ENCODE data around the gene LHX6.

The LHX6 gene

DNA sequence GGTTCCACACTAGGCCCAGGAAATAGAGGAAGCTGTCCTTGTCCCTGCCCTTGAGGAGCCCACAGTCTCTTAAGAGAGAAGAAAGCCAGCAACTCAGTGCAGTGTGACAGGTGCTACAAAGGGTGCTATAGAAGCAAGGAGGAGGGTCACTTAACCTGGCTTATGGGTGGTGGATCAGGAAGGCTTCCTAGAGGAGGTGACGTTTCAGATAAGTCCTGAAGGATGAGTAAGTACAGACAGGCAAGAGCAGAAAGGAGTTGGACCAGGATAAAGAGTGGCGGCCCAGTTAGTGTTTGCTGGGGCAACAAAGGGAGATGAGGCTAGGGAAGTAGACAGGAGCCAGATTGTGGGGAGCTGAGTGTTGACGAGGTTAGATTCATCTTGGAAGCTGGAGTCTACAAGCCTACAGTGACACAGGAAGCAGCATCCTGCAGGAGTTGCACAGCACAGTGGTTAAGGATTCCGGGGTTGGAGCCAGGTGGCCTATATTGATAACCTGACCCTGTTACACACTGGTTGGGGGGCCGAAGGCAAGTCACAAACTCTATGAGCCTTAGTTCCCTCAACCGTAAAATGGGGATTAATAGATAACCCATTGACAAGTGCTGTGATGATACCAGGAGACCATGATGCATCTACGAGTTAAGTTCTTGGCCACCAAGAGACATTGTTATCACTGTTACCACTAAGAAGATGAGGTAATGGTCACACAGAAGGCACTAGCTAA, 5.4 kb upstream of the LHX6 start:
- no peak for DNase-seq (ENCODE audit: low read depth)

GRCh38 chr9:122232796-122233306, 4.1 kb upstream of the LHX6 start:
- no peak for DNase-seq (ENCODE audit: low read depth)

DNA sequence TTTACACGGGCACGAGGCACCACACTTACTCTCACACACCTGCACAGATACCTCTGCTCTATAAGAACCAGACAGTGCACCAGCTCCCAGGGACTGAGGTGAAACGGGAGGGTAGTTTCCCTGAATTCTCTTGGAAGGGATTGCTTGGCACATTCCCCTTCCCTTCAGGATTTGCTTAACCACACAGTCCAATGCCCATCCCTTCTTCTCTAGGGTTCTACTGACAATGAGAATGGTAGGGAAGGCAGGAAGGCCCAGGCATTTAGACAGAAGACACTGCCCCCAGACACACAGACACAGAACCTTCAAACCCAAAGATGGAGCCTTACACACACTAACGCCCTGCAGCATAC, 704 bp upstream of the LHX6 start:
- no peak for DNase-seq (ENCODE audit: low read depth)

- no peak for DNase-seq (ENCODE audit: low read depth)
Measured at GRCh38 chr9:122228191-122228567, 578 bp downstream of the LHX6 start.

DNA sequence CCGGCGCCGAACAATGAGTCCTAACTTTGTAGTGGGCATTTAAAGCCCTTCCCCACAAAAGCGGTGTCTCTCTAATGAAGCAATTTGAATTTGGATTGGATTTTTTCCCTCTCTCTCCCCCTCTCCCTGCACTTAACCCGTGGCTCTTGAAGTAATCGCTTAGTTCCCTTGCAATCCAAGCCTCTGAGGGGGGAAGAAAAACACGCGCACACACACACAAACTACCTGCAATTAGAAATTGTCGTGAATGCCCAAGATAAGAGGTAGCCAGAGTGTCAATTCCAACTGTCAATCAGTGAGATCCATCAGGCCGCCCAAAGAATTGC, 1.2 kb downstream of the LHX6 start:
- DNase-seq (ENCODE audit: low read depth), result no peak

DNA sequence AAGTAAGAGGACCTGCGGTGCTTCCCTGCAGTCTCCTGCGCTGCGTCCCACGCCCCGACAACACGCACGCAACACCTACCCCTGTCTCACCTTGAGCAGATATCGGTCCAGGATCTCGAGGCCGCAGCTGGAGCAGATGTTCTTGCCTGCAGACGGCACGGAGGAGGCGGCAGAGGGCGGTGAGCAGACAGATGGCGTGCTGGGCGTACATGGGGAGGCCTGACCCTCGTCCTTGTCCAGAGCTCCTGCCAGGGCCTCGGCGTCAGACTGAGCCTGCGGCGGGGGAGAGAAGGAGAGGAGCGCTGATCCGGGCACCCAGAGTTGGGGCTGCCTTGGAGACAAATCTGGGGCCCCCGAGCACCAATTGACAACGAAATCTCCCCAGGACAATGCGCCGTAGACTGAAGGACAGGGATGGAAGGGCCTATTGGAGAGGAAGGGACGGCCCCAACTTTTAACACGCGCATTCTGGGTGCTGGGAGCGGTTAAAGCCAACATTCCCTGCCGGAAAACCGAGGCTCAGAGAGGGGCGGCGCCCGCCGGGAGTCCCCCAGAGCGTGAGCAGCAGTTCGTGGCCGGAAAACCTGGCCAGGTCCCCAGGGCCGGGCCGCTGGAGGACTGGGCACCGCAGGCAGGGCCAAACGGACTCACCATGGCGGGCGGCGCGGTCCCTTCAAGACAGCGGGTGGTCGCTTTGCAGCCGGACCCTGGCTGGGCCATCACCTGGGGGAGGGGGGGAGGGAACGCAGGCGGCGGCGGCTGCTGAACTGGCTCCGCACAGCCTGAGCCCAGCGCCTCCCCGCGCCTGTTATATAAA, 1.8 kb downstream of the LHX6 start:
- no peak for DNase-seq (ENCODE audit: low read depth)

- no peak for DNase-seq (ENCODE audit: low read depth)
Measured at GRCh38 chr9:122226142-122226757, 2.5 kb downstream of the LHX6 start.

DNA sequence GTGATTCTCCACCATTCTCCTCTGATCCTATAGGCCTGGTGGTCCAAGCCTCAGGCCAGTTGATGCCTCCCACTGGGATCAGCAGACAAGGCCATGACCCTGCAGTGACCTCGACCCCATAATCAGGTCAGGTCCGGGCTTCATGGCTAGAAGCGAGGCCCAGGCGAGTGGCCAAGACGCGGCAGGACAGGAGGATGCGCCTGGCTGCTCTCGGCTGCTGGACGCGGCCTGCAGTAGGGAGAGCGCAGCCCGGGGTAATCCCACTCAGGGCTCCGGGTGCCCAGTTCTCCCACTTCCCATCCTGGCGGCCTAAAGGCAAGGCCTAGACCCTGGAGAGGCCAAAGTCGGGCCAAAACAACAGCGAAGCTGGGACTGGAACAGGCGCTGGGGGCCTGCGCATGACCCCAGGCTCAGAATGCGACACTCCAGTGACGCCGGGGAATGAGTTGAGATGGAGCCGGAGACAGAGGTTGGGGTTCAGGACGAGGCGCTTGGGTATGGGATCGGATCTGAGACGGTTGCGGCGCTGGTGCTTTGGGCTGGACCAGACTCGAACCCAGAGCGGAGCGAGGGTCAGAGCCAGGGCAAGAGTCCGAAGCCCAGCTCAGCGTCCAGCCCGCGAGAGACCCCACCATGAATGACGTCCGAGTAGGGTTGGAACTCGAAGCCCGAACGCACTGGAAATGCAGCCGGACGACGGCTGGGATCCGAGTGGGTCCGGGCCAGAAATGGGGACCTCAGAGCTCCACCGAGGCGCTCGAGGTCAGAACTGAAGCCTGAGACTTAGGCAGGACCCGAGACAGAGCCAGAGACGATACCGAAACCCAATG, 3.2 kb downstream of the LHX6 start:
- no peak for DNase-seq (ENCODE audit: low read depth)

- no peak for DNase-seq (ENCODE audit: low read depth)
Measured at GRCh38 chr9:122223435-122223834, 5.3 kb downstream of the LHX6 start.

GRCh38 chr9:122222791-122223190, 6.0 kb downstream of the LHX6 start:
- no peak for DNase-seq (ENCODE audit: low read depth)

DNA sequence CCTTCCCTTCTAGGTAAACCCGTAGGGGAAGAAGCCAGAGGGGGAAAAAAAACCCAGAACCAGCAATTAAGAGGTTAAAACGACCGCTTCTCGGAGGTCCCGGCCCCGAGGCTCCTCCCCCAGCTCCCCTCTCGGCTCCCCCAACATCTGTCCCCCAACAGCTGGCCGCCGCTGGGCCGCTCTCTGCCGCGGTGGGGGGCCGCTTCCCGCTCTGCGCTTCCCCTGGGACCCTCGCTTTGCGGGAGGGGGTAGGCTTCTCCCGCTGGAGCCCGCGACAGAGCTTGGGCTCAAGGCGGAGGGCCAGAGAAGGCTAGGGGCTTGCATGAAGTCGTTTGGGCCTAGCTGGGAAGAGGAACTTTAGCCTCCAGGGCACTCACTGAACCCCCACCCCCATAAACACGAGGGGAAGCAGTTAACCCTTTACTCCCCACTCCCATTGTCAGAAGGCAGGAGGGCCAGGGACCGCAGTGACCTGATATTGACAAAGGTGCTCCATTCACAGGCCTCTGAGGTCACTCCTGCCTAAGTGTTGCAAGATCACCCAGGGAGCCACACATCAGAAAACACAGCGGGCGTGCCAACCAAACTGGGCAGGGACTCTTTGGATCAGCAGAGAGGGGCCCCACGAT, 7.5 kb downstream of the LHX6 start:
- DNase-seq (ENCODE audit: low read depth), result no peak

GRCh38 chr9:122220673-122221182, 8.0 kb downstream of the LHX6 start:
- DNase-seq (ENCODE audit: low read depth), result no peak

GRCh38 chr9:122219856-122220672, 8.7 kb downstream of the LHX6 start:
- DNase-seq (ENCODE audit: low read depth), result no peak

- no peak for DNase-seq (ENCODE audit: low read depth)
Measured at GRCh38 chr9:122218935-122219855, 9.6 kb downstream of the LHX6 start.

DNA sequence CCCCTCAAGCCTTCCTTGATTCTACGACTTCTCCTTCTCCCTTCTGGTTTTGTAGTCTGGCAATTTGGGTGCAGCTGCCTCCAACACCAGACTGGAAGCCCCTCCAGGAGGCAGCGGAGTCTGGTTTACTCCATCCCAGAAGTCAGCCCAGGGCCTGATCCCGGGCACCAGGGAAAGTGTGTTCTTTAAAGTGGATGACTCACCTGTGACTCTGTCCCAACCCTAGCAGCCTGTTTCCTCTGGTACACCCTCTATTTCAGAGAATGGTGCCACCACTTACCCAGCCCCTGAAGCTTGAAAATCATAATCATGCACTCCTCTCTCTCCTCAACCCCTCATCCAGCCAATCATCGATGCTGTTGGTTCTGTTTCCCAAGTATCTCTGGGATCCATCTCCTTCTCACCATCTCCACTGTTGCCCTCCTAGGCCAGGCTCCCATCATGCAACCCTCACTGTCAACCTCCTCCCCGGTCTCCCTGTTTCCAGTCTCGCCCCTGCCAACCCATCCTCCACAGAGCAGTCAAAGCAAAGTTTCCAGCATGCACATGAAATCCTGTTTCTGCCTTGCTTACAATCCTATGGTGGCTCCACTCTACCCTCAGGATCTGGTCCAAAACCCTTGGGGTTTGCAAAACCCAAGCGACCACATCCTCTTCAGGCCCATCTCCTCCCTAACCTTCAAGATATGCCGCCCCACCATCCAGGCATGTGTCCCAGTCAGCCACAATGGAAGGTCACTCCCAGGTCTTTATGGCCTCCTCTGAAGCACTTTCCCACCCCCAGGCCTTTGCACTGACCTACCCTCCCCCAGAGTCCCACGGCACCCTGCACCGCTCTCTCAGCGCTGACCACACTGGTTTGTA, 10.5 kb downstream of the LHX6 start:
- peak; percentile 32 for DNase-seq (ENCODE audit: low read depth)

DNA sequence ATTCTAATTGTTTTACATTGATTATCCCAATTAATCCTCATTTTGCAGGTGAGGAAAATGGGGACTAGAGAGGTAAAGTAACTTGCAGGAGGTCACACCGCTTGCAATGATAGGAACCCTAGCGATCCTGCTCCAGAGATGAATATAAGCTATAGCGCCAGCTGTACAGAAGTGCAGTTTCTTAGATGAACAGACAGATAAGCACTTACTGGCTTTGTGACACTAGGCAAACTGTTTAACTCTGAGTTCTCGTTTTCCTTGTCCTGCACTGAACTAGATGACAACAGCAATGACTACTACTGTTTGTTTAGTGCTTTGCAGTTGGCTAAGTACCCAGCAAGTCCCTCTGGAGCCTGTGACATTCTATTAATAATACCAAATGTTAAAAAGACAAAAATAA, 11.1 kb downstream of the LHX6 start:
- no peak for DNase-seq (ENCODE audit: low read depth)

- DNase-seq (ENCODE audit: low read depth), result no peak
Measured at GRCh38 chr9:122216798-122217418, 11.8 kb downstream of the LHX6 start.

DNA sequence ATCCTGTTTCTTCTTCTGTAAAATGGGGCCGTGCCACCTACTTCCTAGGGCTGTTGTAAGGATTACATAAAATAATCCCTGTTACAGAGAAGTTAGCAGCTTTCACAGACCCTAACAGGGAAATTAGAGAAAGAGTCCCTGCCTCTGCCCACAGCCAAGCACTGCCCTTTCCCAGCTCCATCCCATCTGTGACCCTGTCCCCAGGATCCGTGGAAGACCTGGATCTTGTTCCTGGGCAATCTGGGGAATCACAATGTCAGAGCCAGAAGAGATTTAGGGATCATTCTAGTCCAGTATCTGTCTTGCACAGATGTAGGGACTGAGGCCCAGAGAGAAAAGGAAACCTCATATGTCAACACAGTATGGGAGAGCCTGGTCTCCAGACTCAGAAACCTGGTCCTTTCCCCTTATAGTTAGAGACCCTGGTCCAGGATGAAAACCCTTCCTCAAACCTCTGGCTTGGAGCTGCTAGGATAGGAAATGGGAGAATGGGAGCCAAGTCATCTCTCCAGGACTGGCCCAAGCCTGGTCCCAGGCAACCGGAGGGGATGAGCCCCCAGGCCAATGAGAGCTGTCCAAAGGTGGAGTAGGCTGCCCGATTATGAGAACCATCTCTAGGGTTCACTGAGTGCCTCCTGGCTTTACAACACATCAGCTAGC, 12.5 kb downstream of the LHX6 start:
- DNase-seq (ENCODE audit: low read depth), result no peak

Data from ELR (cell line).